Uterus (tissue), 4 donors: Measurements from ENCODE around the gene LRRC8C. TPM values are rescaled to one million over a fixed set of nuclear protein-coding genes. Genes with fewer than 3 reads are reported as not detected.
"Not testable (repeated sequence)": the region's sequence is repeated elsewhere in the genome, so short reads cannot be mapped to it uniquely, and the experiment has no call there.

Experiments used
- DNase-seq, 2 donors: peaks; one replicate each; pipeline ENCODE4 v3.0.0-alpha.2; 2019 to 2020
- H3K27ac ChIP-seq, 2 donors: fragments of 200-600 bp; sonication (generic); 1 replicate in 1 of 2; 2 replicates in 1 of 2; pipeline ENCODE4 v1.5.1; 2016 to 2018
- H3K27me3 ChIP-seq, 2 donors: fragments of 200-600 bp; sonication (generic); one replicate each; pipeline ENCODE4 v1.5.1; 2018 to 2019; ENCODE audit warnings: control low read depth in 1 of 2
- H3K36me3 ChIP-seq, 2 donors: fragments of 200-600 bp; sonication (generic); one replicate each; pipeline ENCODE4 v1.5.1; 2019; ENCODE audit warnings: control low read depth in 1 of 2
- H3K4me1 ChIP-seq, 2 donors: fragments of 200-600 bp; sonication (generic); one replicate each; pipeline ENCODE4 v1.5.1; 2018 to 2019; ENCODE audit warnings: control low read depth in 1 of 2
- H3K4me3 ChIP-seq, 2 donors: fragments of 200-600 bp; sonication (generic); 1 replicate in 1 of 2; 2 replicates in 1 of 2; pipeline ENCODE4 v1.5.1; 2018 to 2019; ENCODE audit warnings: mild to moderate bottlenecking in 1 of 2
- H3K9me3 ChIP-seq, 2 donors: fragments of 200-600 bp; sonication (generic); one replicate each; pipeline ENCODE4 v1.5.1; 2019; ENCODE audit warnings: control low read depth in 1 of 2
- CTCF ChIP-seq, 4 experiments: fragments of 200-600 bp in 2 of 4; fragments of 450-650 bp in 2 of 4; sonication (generic) in 2 of 4; IDR thresholded peaks; one replicate each; pipeline ENCODE4 v1.5.1; 2016 to 2019; ENCODE audit warnings: antibody characterized with exemption in 4 of 4, mild to moderate bottlenecking in 2 of 4, moderate library complexity in 1 of 4
- POLR2A ChIP-seq, 2 donors: fragments of 450-650 bp; IDR thresholded peaks; one replicate each; pipeline ENCODE4 v1.6.1; 2016; ENCODE audit warnings: antibody characterized with exemption in 2 of 2, mild to moderate bottlenecking in 1 of 2, moderate library complexity in 1 of 2
- intact Hi-C: fragments of 100-400 bp; cut with DNase I; formaldehyde crosslinking; loops from one replicate; pipeline ENCODE4 v1.15.1; 2023; ENCODE audit warnings: low total_unique reads
- total RNA-seq, 4 donors: library from RNA; depleted of rRNA in 3 of 4; stranded (reverse); fragments of >200 nt in 3 of 4; gene quantifications; one replicate each; pipeline versions ENCODE4 v1.1.0 to v1.2.4, GENCODE V29; 2014 to 2023
- donor health status: DM: yes; HTN: yes; CAD: no.

Gene LRRC8C
- total RNA-seq, 4 donors from 2014 or later, result 10.9 to 23.8 (median 19.8) TPM

- peaks cover 5 to 10% of the 10 kb centered on the region in 2 donors for H3K4me1 ChIP-seq
- H3K36me3 ChIP-seq, result no peaks in the 10 kb centered on the region
- TF ChIP-seq CTCF (IDR thresholded peaks at IDR 0.05) (no peak), POLR2A (IDR thresholded peaks at IDR 0.05) (no peak)
- intact Hi-C loops, result no loop called here
- H3K27ac ChIP-seq, result peak overlapping the region in 1 of 2 donors; percentile 26
- DNase-seq, result no peak
- no peak overlapping the region for H3K4me3 ChIP-seq
- no peaks in the 10 kb centered on the region for H3K9me3 ChIP-seq
- no peaks in the 10 kb centered on the region for H3K27me3 ChIP-seq
These were observed 68.9 kb downstream of the LRRC8C start for GRCh38 chr1:89701746-89702241.

- intact Hi-C loops, result no loop called here
- Histone ChIP-seq H3K9me3 (no peaks in the 10 kb centered on the region), H3K27ac (no peak overlapping the region), H3K27me3 (no peaks in the 10 kb centered on the region), H3K36me3 (no peaks in the 10 kb centered on the region), H3K4me1 (peaks cover 1 to 7% of the 10 kb centered on the region in 2 donors), H3K4me3 (no peak overlapping the region)
- DNase-seq, result no peak
- TF ChIP-seq CTCF (IDR thresholded peaks at IDR 0.05), result no peak
- TF ChIP-seq POLR2A (IDR thresholded peaks at IDR 0.05), result no peak
These were observed 69.7 kb downstream of the LRRC8C start for GRCh38 chr1:89702520-89703045.

- H3K4me1 ChIP-seq, result peaks cover 0 to under 1% of the 10 kb centered on the region in 2 donors
- H3K27me3 ChIP-seq, result no peaks in the 10 kb centered on the region
- H3K9me3 ChIP-seq, result no peaks in the 10 kb centered on the region
- H3K27ac ChIP-seq, result no peak overlapping the region
- H3K4me3 ChIP-seq, result no peak overlapping the region
- no peak for TF ChIP-seq POLR2A (IDR thresholded peaks at IDR 0.05)
- no peak for TF ChIP-seq CTCF (IDR thresholded peaks at IDR 0.05)
- DNase-seq, result no peak
- H3K36me3 ChIP-seq, result no peaks in the 10 kb centered on the region
- intact Hi-C loops, result no loop called here
These were observed 70.5 kb downstream of the LRRC8C start for GRCh38 chr1:89703469-89703868.

- intact Hi-C loops, result no loop called here
- no peaks in the 10 kb centered on the region for H3K27me3 ChIP-seq
- DNase-seq, result no peak
- no peaks in the 10 kb centered on the region for H3K4me1 ChIP-seq
- no peaks in the 10 kb centered on the region for H3K9me3 ChIP-seq
- H3K4me3 ChIP-seq, result no peak overlapping the region
- TF ChIP-seq CTCF (IDR thresholded peaks at IDR 0.05), result no peak
- TF ChIP-seq POLR2A (IDR thresholded peaks at IDR 0.05), result no peak
- no peak overlapping the region for H3K27ac ChIP-seq
- H3K36me3 ChIP-seq, result no peaks in the 10 kb centered on the region
These were observed 71.1 kb downstream of the LRRC8C start for GRCh38 chr1:89704014-89704413.

GRCh38 chr1:89704885-89705284, 72.0 kb downstream of the LRRC8C start:
- intact Hi-C loops, result not testable (repeated sequence)

More at GRCh38 chr1:89704885-89705284, 72.0 kb downstream of the LRRC8C start:
- not testable (repeated sequence) for H3K4me3 ChIP-seq, H3K4me1 ChIP-seq, DNase-seq, H3K27me3 ChIP-seq, H3K36me3 ChIP-seq, H3K9me3 ChIP-seq, H3K27ac ChIP-seq
